IMR-90 (cell line): ENCODE measurements around the gene MMP14. TPM values are rescaled to one million over a fixed set of nuclear protein-coding genes. Genes with fewer than 3 reads are reported as not detected.

Experiments used
- ATAC-seq: fragments of 200-7000 bp; cut with Tn5 transposase; 2 replicates; pipeline ENCODE4 v1.9.1; 2020; ENCODE audit warnings: low read depth, mild to moderate bottlenecking, moderate library complexity
- BruUV-seq: library from RNA; stranded (reverse); fragments of 400-500 nt; replicated peaks from 2 replicates; lab custom pipeline; 2021; lab: Mats Ljungman, UMichigan
- CTCF ChIA-PET: fragments of 300-600 bp; formaldehyde crosslinking; extraction: SDS; loops from one replicate; lab custom pipeline; 2021; ENCODE audit warnings: antibody characterized with exemption; lab: Yijun Ruan, JAX
- POLR2A ChIA-PET: fragments of 300-600 bp; sonication (Branson Sonifier 250); formaldehyde crosslinking; loops from one replicate; lab custom pipeline; 2022; ENCODE audit warnings: antibody characterized with exemption; ENCODE audit not compliant: unreplicated experiment; lab: Charles Lee
- DNase-seq: peaks from one replicate; pipeline ENCODE4 v3.0.0; 2013
- H2AFZ ChIP-seq: replicated peaks from 2 replicates; pipeline ENCODE3; 2013; ENCODE audit warnings: low read length, mild to moderate bottlenecking; ENCODE audit not compliant: poor library complexity
- H2AK5ac ChIP-seq: 2 replicates; pipeline ENCODE4 v1.6.1; 2013; ENCODE audit warnings: low read depth, low read length, inconsistent platforms
- H2AK9ac ChIP-seq: replicated peaks from 2 replicates; pipeline ENCODE3; 2013; ENCODE audit warnings: mild to moderate bottlenecking, low read depth, low read length, moderate library complexity; ENCODE audit not compliant: poor library complexity
- H2BK120ac ChIP-seq: 2 replicates; pipeline ENCODE4 v1.6.1; 2013; ENCODE audit warnings: low read depth, low read length, inconsistent platforms
- H2BK15ac ChIP-seq: 3 replicates; pipeline ENCODE4 v1.6.1; 2013; ENCODE audit warnings: low read depth, low read length, inconsistent platforms
- H2BK20ac ChIP-seq: 2 replicates; pipeline ENCODE4 v1.6.1; 2013; ENCODE audit warnings: low read depth, mild to moderate bottlenecking, inconsistent platforms, low read length, moderate library complexity
- H2BK5ac ChIP-seq: 2 replicates; pipeline ENCODE4 v1.6.1; 2013; ENCODE audit warnings: mild to moderate bottlenecking, low read depth, low read length, inconsistent platforms; ENCODE audit not compliant: poor library complexity, severe bottlenecking
- H3K14ac ChIP-seq: replicated peaks from 2 replicates; pipeline ENCODE4 v1.6.1; 2013; ENCODE audit warnings: low read depth, low read length, inconsistent platforms
- H3K18ac ChIP-seq: 2 replicates; pipeline ENCODE4 v1.6.1; 2013; ENCODE audit warnings: low read depth, low read length, control low read depth
- H3K23ac ChIP-seq: 2 replicates; pipeline ENCODE4 v1.6.1; 2013; ENCODE audit warnings: low read depth, low read length, inconsistent platforms
- H3K27ac ChIP-seq: 2 replicates; pipeline ENCODE4 v1.5.1; 2013; ENCODE audit warnings: mild to moderate bottlenecking, control low read depth, low read length; ENCODE audit not compliant: insufficient read depth
- H3K27me3 ChIP-seq: 2 replicates; pipeline ENCODE4 v1.6.1; 2013; ENCODE audit warnings: low read length; ENCODE audit not compliant: control insufficient read depth, insufficient read depth
- H3K36me3 ChIP-seq: 2 replicates; pipeline ENCODE4 v1.6.1; 2013; ENCODE audit warnings: low read length, mixed read lengths; ENCODE audit not compliant: control insufficient read depth, insufficient read depth
- H3K4ac ChIP-seq: 2 replicates; pipeline ENCODE4 v1.6.1; 2013; ENCODE audit warnings: low read depth, low read length, inconsistent platforms
- H3K4me1 ChIP-seq: 2 replicates; pipeline ENCODE4 v1.6.1; 2013; ENCODE audit warnings: low read length, mixed read lengths; ENCODE audit not compliant: control insufficient read depth, insufficient read depth
- H3K4me2 ChIP-seq: 2 replicates; pipeline ENCODE4 v1.6.1; 2013; ENCODE audit warnings: low read depth, mild to moderate bottlenecking, control low read depth, low read length, moderate library complexity
- H3K4me3 ChIP-seq: 2 replicates; pipeline ENCODE4 v1.5.1; 2013; ENCODE audit warnings: low read depth, mild to moderate bottlenecking, control low read depth, low read length, moderate library complexity; ENCODE audit not compliant: insufficient read depth
- H3K56ac ChIP-seq: 2 replicates; pipeline ENCODE4 v1.6.1; 2013; ENCODE audit warnings: low read length, inconsistent platforms; ENCODE audit not compliant: insufficient read depth; ENCODE audit errors: extremely low read depth
- H3K79me1 ChIP-seq, 2 experiments: 2 replicates each; pipeline ENCODE4 v1.6.1; 2013; ENCODE audit warnings: low read length in 2 of 2, inconsistent platforms in 1 of 2, low read depth in 1 of 2
- H3K9ac ChIP-seq: 2 replicates; pipeline ENCODE4 v1.6.1; 2013; ENCODE audit warnings: low read depth, low read length, control low read depth
- H3K9me1 ChIP-seq: 2 replicates; pipeline ENCODE4 v1.6.1; 2013; ENCODE audit warnings: low read length, inconsistent platforms; ENCODE audit not compliant: insufficient read depth
- H3K9me3 ChIP-seq: 2 replicates; pipeline ENCODE4 v1.6.1; 2013; ENCODE audit warnings: low read length; ENCODE audit not compliant: control insufficient read depth, insufficient read depth
- H4K20me1 ChIP-seq: 2 replicates; pipeline ENCODE4 v1.6.1; 2013; ENCODE audit warnings: low read length, inconsistent platforms; ENCODE audit not compliant: insufficient read depth
- H4K5ac ChIP-seq: 2 replicates; pipeline ENCODE4 v1.6.1; 2013; ENCODE audit warnings: mild to moderate bottlenecking, low read depth, low read length, control low read depth
- H4K8ac ChIP-seq, 2 experiments: 2 replicates each; pipeline ENCODE4 v1.6.1; 2013; ENCODE audit warnings: low read depth in 2 of 2, low read length in 2 of 2, control low read depth in 1 of 2, inconsistent platforms in 1 of 2
- H4K91ac ChIP-seq: 2 replicates; pipeline ENCODE4 v1.6.1; 2013; ENCODE audit warnings: low read depth, low read length, inconsistent platforms; ENCODE audit not compliant: insufficient read depth
- FOS ChIP-seq: fragments of 150-350 bp; IDR thresholded peaks from 2 replicates; pipeline ENCODE4 v1.6.1; 2016; ENCODE audit warnings: low read depth, low read length
- MAFK ChIP-seq: IDR thresholded peaks from 2 replicates; pipeline ENCODE4 v1.6.1; 2012; ENCODE audit warnings: low read depth, low read length, improper control_type of control experiment
- MAZ ChIP-seq: IDR thresholded peaks from 2 replicates; pipeline ENCODE4 v1.6.1; 2012; ENCODE audit warnings: low read depth, mild to moderate bottlenecking, low read length, improper control_type of control experiment, moderate library complexity, borderline replicate concordance
- MXI1 ChIP-seq: IDR thresholded peaks from 2 replicates; pipeline ENCODE4 v1.6.1; 2012; ENCODE audit warnings: low read depth, mild to moderate bottlenecking, low read length, moderate library complexity, borderline replicate concordance
- RCOR1 ChIP-seq: IDR thresholded peaks from 2 replicates; pipeline ENCODE4 v1.6.1; 2012; ENCODE audit warnings: mild to moderate bottlenecking, low read length, improper control_type of control experiment; ENCODE audit not compliant: insufficient replicate concordance
- SMC3 ChIP-seq: fragments of 150-350 bp; IDR thresholded peaks from 2 replicates; pipeline ENCODE4 v1.6.1; 2016; ENCODE audit warnings: low read depth, mild to moderate bottlenecking, antibody characterized with exemption, low read length, moderate library complexity
- WGBS, 2 experiments: methylation state at CpG; one replicate each; pipeline versions ENCODE4 v1.1.5 to v1.1.7; 2013; ENCODE audit warnings: missing lambda C conversion rate in 2 of 2; ENCODE audit not compliant: insufficient read length in 1 of 2; ENCODE audit errors: extremely low coverage in 2 of 2; 5-methylcytosine and 5-hydroxymethylcytosine counted together
- dilution Hi-C: fragments of 300-500 bp; cut with HindIII; formaldehyde crosslinking; loops from one replicate; pipeline ENCODE4 v1.14.3; 2018; ENCODE audit warnings: low sequenced_read_pairs; ENCODE audit not compliant: unreplicated experiment
- in situ Hi-C: fragments of 300-500 bp; cut with MboI; formaldehyde crosslinking; loops from 3 replicates; pipeline ENCODE4 v1.14.3; 2019; ENCODE audit warnings: low sequenced_read_pairs, inconsistent platforms, mixed read lengths
- intact Hi-C: fragments of 100-400 bp; cut with micrococcal nuclease; formaldehyde crosslinking; loops from 2 replicates; pipeline ENCODE4 v1.10.0; 2022
- polyA plus RNA-seq, 3 experiments: library from polyadenylated mRNA; depleted of rRNA; stranded (reverse); fragments of >200 nt; gene quantifications; 2 replicates each; pipeline ENCODE4 v1.2.3, GENCODE V29; 2012; ENCODE audit warnings: low replicate concordance in 1 of 3
- total RNA-seq: library from RNA; depleted of rRNA; stranded (reverse); fragments of >200 nt; gene quantifications from 2 replicates; pipeline ENCODE4 v1.2.3, GENCODE V29; 2012
- TF ChIP-seq, protein P1 (sequence below): conservative IDR thresholded peaks from 2 replicates; pipeline ENCODE4 v1.5.1; 2012; ENCODE audit warnings: mild to moderate bottlenecking, low read depth, low read length, improper control_type of control experiment

MMP14 gene
- total and polyA plus RNA-seq, 2 of the 4 experiments (the other 2 are of a cell fraction): 156 to 315 TPM

DNA sequence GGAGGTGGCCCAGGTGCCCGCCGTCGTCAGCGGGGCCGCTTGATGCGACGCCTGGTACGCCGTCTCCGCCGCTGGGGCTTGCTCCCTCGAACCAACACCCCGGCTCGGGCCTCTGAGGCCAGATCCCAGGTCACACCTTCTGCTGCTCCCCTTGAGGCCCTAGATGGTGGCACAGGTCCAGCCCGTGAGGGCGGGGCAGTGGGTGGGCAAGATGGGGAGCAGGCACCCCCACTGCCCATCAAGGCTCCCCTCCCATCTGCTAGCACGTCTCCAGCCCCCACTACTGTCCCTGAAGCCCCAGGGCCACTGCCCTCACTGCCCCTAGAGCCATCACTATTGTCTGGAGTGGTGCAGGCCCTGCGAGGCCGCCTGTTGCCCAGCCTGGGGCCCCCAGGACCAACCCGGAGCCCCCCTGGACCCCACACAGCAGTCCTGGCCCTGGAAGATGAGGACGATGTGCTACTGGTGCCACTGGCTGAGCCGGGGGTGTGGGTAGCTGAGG, 40.7 kb downstream of the MMP14 start:
- H2BK15ac ChIP-seq: no peak overlapping the region
- H3K79me1 ChIP-seq: peaks cover 20 to 32% of the 10 kb centered on the region in 2 experiments; a peak in 3 of 4 replicates
- H3K23ac ChIP-seq: no peak overlapping the region
- no peaks in the 10 kb centered on the region for H3K9me3 ChIP-seq
- no peak overlapping the region for H2AK9ac ChIP-seq
- WGBS, 2 experiments: 95% methylated on average over 11 of the region's 22 CpGs; no CpG with 5 or more reads in 1 of the 2 experiments
- H3K27ac ChIP-seq: no peak overlapping the region
- H3K4ac ChIP-seq: no peak overlapping the region
- no peak overlapping the region for H3K9ac ChIP-seq
- no peak overlapping the region for H3K56ac ChIP-seq
- dilution Hi-C loops: no loop called here
- no peak overlapping the region for H2BK5ac ChIP-seq
- intact Hi-C loops: no loop called here
- H4K8ac ChIP-seq: no peak overlapping the region
- no peak overlapping the region for H3K18ac ChIP-seq
- no peak overlapping the region for H2AK5ac ChIP-seq
- no peak for DNase-seq
- no peak for TF ChIP-seq MAFK
- no peak for TF ChIP-seq SMC3
- TF ChIP-seq MAZ: no peak
- TF ChIP-seq FOS: no peak
- no peak for TF ChIP-seq RCOR1
- TF ChIP-seq, protein P1, sequence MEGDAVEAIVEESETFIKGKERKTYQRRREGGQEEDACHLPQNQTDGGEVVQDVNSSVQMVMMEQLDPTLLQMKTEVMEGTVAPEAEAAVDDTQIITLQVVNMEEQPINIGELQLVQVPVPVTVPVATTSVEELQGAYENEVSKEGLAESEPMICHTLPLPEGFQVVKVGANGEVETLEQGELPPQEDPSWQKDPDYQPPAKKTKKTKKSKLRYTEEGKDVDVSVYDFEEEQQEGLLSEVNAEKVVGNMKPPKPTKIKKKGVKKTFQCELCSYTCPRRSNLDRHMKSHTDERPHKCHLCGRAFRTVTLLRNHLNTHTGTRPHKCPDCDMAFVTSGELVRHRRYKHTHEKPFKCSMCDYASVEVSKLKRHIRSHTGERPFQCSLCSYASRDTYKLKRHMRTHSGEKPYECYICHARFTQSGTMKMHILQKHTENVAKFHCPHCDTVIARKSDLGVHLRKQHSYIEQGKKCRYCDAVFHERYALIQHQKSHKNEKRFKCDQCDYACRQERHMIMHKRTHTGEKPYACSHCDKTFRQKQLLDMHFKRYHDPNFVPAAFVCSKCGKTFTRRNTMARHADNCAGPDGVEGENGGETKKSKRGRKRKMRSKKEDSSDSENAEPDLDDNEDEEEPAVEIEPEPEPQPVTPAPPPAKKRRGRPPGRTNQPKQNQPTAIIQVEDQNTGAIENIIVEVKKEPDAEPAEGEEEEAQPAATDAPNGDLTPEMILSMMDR: no peak
- no peak for TF ChIP-seq MXI1
- peaks cover 52% of the 10 kb centered on the region for H3K36me3 ChIP-seq
- H4K20me1 ChIP-seq: peaks cover 5% of the 10 kb centered on the region
- H3K27me3 ChIP-seq: no peaks in the 10 kb centered on the region
- in situ Hi-C loops: no loop called here
- no peak overlapping the region for H2BK120ac ChIP-seq
- H2BK20ac ChIP-seq: no peak overlapping the region
- BruUV-seq: no TSS peak
- ATAC-seq: no peak
- ChIA-PET CTCF (no interaction called here), POLR2A (no interaction called here)
- H3K14ac ChIP-seq: no peak overlapping the region
- 0 out of 2 replicates have a peak, but pooled peaks cover 3% of the 10 kb centered on the region for H3K9me1 ChIP-seq
- H3K4me2 ChIP-seq: no peak overlapping the region
- H4K91ac ChIP-seq: no peak overlapping the region
- no peak overlapping the region for H2AFZ ChIP-seq
- no peak overlapping the region for H4K5ac ChIP-seq
- no peak overlapping the region for H3K4me3 ChIP-seq
- peaks cover 3% of the 10 kb centered on the region; the same call in 1 of the 2 replicates for H3K4me1 ChIP-seq
